ENCODE results near the gene CNTNAP1. TPM values are rescaled to one million over a fixed set of nuclear protein-coding genes. Genes with fewer than 3 reads are reported as not detected.
A peak's percentile ranks its signal among the peaks of the same experiment; 100 is the strongest.

The CNTNAP1 gene
- total and polyA plus RNA-seq, 9 of the 15 experiments (the other 6 are each of a cell fraction or from before 2014, with no cell fraction given): 0.10 to 1.8 (median 0.62) TPM

GRCh38 chr17:42744806-42745617, 62.7 kb downstream of the CNTNAP1 start, which contains the start of gene EZH1 (continued):
- TF ChIP-seq KDM4B (IDR thresholded peaks at IDR 0.05; ENCODE audit: borderline replicate concordance in 2 of 2, low read depth in 1 of 2) (no peak), BHLHE40 (IDR thresholded peaks at IDR 0.05; ENCODE audit: low read length) (peak; percentile 87), NEUROD1 (IDR thresholded peaks at IDR 0.05; ENCODE audit: borderline replicate concordance, low read depth, low read length, partially characterized antibody) (no peak), GABPA (tag; conservative IDR thresholded peaks at IDR 0.05; ENCODE audit: low read depth) (no peak), E4F1 (CRISPR knock-in tag; IDR thresholded peaks at IDR 0.05; ENCODE audit: borderline replicate concordance) (no peak), POLR3G (IDR thresholded peaks at IDR 0.05; ENCODE audit: extremely low read depth, insufficient read length, insufficient replicate concordance) (no peak), SMAD3 (CRISPR knock-in tag; conservative IDR thresholded peaks at IDR 0.05) (no peak), ZNF518B (CRISPR knock-in tag; IDR thresholded peaks at IDR 0.05) (no peak), E2F1 (CRISPR knock-in tag; IDR thresholded peaks at IDR 0.05) (peak; percentile 87), ZNF639 (CRISPR knock-in tag; conservative IDR thresholded peaks at IDR 0.05 in 1 of 2, IDR thresholded peaks at IDR 0.05 in 1 of 2) (no peak; a peak in 1 of 4 replicates), XRCC4 (IDR thresholded peaks at IDR 0.05; ENCODE audit: extremely low read depth, insufficient read depth, insufficient read length) (no peak)
- TF ChIP-seq, protein P1, sequence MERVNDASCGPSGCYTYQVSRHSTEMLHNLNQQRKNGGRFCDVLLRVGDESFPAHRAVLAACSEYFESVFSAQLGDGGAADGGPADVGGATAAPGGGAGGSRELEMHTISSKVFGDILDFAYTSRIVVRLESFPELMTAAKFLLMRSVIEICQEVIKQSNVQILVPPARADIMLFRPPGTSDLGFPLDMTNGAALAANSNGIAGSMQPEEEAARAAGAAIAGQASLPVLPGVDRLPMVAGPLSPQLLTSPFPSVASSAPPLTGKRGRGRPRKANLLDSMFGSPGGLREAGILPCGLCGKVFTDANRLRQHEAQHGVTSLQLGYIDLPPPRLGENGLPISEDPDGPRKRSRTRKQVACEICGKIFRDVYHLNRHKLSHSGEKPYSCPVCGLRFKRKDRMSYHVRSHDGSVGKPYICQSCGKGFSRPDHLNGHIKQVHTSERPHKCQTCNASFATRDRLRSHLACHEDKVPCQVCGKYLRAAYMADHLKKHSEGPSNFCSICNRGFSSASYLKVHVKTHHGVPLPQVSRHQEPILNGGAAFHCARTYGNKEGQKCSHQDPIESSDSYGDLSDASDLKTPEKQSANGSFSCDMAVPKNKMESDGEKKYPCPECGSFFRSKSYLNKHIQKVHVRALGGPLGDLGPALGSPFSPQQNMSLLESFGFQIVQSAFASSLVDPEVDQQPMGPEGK (CRISPR knock-in tag; IDR thresholded peaks at IDR 0.05; ENCODE audit: borderline replicate concordance): no peak

All from K562 (cell line).